ENCODE data around the gene SMOC2.
"Not testable (repeated sequence)": the region's sequence is repeated elsewhere in the genome, so short reads cannot be mapped to it uniquely, and the experiment has no call there.

The SMOC2 gene

GRCh38 chr6:168546151-168546550, 105.2 kb downstream of the SMOC2 start:
- DNase-seq: no peak

GRCh38 chr6:168546730-168547129, 105.7 kb downstream of the SMOC2 start:
- no peak for DNase-seq

GRCh38 chr6:168550326-168550725, 109.3 kb downstream of the SMOC2 start:
- no peak for DNase-seq

- DNase-seq: no peak
These were observed 113.5 kb downstream of the SMOC2 start for GRCh38 chr6:168554472-168554871.

- no peak for DNase-seq
These were observed 114.1 kb downstream of the SMOC2 start for GRCh38 chr6:168554898-168555617.

- DNase-seq: no peak
These were observed 114.8 kb downstream of the SMOC2 start for GRCh38 chr6:168555618-168556273.

GRCh38 chr6:168557512-168557911, 116.5 kb downstream of the SMOC2 start:
- no peak for DNase-seq

GRCh38 chr6:168558686-168559085, 117.7 kb downstream of the SMOC2 start:
- DNase-seq: no peak

- DNase-seq: no peak
These were observed 118.7 kb downstream of the SMOC2 start for GRCh38 chr6:168559574-168560098.

- DNase-seq: no peak
These were observed 119.1 kb downstream of the SMOC2 start for GRCh38 chr6:168560126-168560525.

GRCh38 chr6:168562576-168563151, 121.7 kb downstream of the SMOC2 start:
- DNase-seq: no peak

- no peak for DNase-seq
These were observed 122.7 kb downstream of the SMOC2 start for GRCh38 chr6:168563656-168564055.

- DNase-seq: no peak
These were observed 124.1 kb downstream of the SMOC2 start for GRCh38 chr6:168565112-168565511.

GRCh38 chr6:168570211-168570610, 129.2 kb downstream of the SMOC2 start:
- no peak for DNase-seq

- DNase-seq: no peak
These were observed 130.3 kb downstream of the SMOC2 start for GRCh38 chr6:168571268-168571667.

GRCh38 chr6:168573276-168573835, 132.4 kb downstream of the SMOC2 start:
- DNase-seq: not testable (repeated sequence)

GRCh38 chr6:168574075-168574698, 133.2 kb downstream of the SMOC2 start:
- DNase-seq: no peak

- DNase-seq: no peak
These were observed 133.8 kb downstream of the SMOC2 start for GRCh38 chr6:168574699-168575195.

- DNase-seq: no peak
These were observed 134.5 kb downstream of the SMOC2 start for GRCh38 chr6:168575346-168576098.

GRCh38 chr6:168576388-168576787, 135.4 kb downstream of the SMOC2 start:
- no peak for DNase-seq

- DNase-seq: no peak
These were observed 136.5 kb downstream of the SMOC2 start for GRCh38 chr6:168577496-168577895.

- no peak for DNase-seq
These were observed 137.1 kb downstream of the SMOC2 start for GRCh38 chr6:168578036-168578435.

Data from stimulated activated CD4-positive, alpha-beta T cell treated with anti-CD3 and anti-CD28 coated beads, Interleukin-15, amount 100 ng/mL, for 24 hours (primary cell).